Measurements from ENCODE around the gene KLF16.
A peak's percentile ranks its signal among the peaks of the same experiment; 100 is the strongest.
"Not testable (repeated sequence)": the region's sequence is repeated elsewhere in the genome, so short reads cannot be mapped to it uniquely, and the experiment has no call there.

Gene KLF16

DNA sequence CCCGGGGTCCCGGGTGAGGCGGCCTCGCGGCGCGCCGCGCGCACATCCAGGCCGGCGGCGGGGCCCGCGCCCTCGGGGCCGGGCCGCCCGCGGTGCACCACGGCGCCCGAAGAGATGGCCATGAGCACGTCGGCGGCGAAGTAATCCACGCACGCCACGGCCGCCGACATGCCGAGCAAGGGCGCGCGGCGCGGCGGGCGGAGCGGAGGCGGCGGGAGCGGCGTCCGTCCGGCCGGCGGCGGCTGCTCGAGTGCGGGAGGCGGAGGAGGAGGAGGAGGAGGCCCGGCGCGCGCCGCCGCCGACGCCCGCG is at the start of gene KLF16:
Gene KLF16, minus strand, starts transcription at position 252 of the 310 bp plus-strand sequence. Its CDS starts 82 bp downstream, at position 170.
- DNase-seq, result no peak

DNA sequence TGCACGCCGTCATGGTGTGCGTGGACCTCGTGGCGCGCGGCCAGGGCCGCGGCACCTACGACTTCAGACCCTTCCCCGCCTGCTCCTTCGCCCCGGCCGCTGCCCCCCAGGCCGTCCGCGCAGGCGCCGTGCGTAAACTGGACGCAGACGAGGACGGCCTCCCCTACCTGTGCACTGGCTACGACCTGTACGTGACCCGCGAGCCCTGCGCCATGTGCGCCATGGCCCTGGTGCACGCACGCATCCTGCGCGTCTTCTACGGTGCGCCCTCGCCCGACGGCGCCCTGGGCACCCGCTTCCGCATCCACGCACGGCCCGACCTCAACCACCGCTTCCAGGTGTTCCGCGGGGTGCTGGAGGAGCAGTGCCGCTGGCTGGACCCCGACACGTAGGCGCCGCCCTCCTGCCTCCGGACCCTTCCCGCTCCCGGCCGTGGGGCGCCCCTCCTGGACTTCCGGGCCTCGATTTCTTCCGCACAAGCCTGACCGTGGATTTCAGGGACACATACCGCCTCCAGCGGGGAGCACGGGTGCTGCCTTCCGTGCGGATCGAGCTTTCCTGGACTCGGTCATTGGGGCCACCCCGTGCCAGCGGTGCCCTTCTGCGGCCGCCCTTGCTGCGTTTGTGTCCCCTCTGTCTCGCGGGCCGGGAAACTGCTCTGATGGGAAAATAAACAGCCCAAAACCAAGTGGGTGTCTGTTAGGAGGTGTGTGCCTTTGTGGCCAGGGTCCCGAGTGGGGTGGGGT is 49.6 kb upstream of the KLF16 start:
- no peak for DNase-seq

DNA sequence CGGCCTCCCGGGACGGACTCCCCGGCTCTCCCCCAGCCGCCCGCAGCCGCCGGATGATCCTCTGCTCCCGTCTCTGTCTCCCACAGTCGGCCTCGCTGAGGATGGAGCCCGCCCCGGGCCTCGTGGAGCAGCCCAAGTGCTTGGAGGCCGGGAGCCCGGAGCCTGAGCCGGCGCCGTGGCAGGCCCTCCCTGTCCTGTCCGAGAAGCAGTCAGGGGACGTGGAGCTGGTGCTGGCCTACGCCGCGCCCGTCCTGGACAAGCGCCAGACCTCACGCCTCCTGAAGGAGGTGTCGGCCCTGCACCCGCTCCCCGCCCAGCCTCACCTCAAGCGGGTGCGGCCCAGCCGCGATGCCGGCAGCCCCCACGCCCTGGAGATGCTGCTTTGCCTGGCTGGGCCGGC is 48.6 kb upstream of the KLF16 start:
- DNase-seq, result no peak

- no peak for DNase-seq
Measured at GRCh38 chr19:1911098-1911497, 47.7 kb upstream of the KLF16 start.

- no peak for DNase-seq
Measured at GRCh38 chr19:1910177-1910576, 46.8 kb upstream of the KLF16 start.

DNA sequence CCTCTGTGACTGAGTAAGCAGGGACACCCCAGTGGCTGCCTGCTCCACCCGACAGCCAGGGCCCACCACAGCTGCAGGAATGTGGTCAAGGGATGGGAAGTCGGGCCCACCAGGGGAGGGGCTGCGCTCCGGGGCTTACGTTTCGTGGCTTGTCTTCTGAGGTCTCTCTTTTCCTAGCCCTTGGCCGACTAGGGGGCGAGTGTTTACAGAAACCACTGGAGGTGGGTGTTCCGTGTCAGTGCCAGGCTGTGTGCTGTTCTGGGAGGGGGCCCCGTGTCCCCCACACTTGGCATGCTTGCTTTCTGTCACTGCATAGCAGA is 46.3 kb upstream of the KLF16 start:
- no peak for DNase-seq

DNA sequence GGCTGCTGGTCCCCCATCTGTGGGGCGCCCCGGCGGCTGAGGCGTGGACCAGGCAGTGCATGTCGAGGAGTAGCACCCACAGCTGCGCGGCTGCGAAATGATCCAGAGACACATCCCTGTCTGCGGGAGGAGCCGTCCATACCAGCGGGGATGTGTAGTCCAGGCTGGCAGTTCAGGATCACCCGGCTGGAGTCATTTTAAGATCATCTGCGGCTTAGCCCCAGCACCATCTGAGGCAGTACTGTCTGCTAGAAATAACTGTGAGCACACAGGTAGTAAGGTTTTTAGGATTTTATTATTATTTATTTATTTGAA is 44.9 kb upstream of the KLF16 start:
- DNase-seq, result no peak

GRCh38 chr19:1907563-1908363 is 44.4 kb upstream of the KLF16 start:
- no peak for DNase-seq

GRCh38 chr19:1906985-1907562 is 43.7 kb upstream of the KLF16 start:
- DNase-seq, result no peak

GRCh38 chr19:1905863-1906375 is 42.5 kb upstream of the KLF16 start:
- DNase-seq, result no peak

DNA sequence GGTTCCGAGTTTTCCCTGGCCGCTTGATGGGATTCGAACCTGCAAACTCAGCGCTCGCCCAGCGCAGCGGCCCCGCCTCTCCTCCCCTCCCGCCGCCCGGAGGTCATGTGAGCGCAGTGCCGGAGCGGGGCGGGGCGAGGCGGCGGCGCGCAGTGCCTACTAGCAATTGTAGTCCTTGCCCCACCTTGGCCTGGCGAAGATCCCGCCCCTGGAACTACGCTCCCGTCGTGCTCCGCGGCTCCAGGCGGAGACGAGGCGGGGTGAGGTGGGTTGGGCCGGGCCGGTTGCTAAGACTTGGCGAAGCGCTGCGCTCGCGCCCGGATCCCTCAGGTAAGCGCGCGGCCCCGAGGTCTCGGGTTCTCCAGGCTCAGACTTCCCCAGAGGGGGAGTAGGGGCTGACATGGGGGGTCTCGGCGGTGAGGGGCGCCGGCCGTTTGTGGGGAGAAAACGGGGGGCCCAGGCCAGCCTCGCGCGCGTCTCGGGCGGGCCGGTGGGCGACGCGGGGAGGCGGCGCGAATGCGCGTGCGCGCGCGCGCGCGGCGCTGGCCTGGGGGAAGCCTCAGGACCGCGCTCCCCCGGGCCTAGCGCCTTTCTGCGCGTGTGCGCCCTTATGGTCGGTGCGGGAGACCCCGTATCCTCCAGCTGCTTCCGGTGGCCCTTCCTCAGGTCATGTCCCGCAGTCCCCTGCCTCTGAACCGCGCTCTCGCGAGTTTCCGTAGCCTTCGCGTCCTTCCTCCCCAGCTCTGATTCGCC is 41.9 kb upstream of the KLF16 start, which contains the start of the genes ADAT3 and SCAMP4:
Gene ADAT3, plus strand, starts transcription at position 290 of the 753 bp plus-strand sequence. CDS start 6,649 bp downstream, outside the sequence.
Gene SCAMP4, plus strand, starts transcription at position 290 of the 753 bp plus-strand sequence. CDS start 9,621 bp downstream, outside the sequence.
- DNase-seq, result peak; percentile 92

DNA sequence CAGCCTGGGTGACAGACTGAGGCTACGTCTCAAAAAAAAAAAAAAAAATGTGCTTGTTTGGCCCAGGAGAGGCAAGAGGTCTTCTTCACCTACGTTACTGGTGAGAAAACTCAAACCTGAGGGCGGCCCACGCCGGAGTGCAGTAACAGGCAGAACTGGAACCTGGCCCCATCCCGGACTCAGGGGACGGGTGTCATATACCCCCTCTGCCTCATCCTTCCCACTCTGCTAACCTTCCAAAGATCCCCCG is 41.4 kb upstream of the KLF16 start:
- no peak for DNase-seq

DNA sequence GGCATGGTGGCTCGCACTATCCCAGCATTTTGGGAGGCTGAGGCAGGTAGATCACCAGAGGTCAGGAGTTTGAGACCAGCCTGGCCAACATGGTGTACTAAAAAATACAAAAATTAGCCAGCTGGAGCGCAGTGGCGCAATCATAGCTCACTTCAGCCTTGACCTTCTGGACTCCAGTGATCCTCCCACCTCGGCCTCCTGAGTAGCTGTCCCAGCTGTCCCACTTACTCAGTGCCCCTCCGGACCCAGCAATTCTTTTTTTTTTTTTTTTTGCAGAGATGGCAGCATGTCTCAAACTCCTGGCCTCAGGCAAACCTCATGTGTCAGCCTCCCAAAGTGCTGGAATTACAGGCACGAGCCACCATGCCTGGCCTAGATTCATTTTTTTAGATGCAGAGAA is 39.5 kb upstream of the KLF16 start:
- DNase-seq, result no peak

DNA sequence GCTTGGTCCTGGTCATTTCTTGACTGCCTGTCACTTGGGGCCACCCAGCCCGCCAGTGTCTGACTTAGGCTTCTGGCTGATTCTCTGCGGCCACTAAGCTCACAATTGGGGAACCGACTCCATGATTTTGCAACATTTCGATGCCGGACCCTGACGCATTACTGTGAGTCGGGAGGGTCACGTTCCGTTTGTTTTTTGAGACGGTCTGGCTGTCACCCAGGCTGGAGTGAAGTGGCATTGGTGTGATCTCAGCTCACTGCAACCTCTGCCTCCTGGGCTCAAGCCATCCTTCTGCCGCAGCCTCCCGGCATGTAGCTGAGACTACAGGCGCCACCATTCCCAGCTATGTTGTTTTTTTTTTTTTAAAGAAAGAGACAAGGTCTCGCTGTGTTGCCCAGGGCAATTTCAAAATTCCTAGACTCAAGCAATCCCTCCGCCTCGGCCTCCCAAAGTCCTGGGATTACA is 38.6 kb upstream of the KLF16 start:
- no peak for DNase-seq

GRCh38 chr19:1896508-1896907 is 33.1 kb upstream of the KLF16 start:
- no peak for DNase-seq

- no peak for DNase-seq
Measured at GRCh38 chr19:1893791-1894190, 30.4 kb upstream of the KLF16 start.

DNA sequence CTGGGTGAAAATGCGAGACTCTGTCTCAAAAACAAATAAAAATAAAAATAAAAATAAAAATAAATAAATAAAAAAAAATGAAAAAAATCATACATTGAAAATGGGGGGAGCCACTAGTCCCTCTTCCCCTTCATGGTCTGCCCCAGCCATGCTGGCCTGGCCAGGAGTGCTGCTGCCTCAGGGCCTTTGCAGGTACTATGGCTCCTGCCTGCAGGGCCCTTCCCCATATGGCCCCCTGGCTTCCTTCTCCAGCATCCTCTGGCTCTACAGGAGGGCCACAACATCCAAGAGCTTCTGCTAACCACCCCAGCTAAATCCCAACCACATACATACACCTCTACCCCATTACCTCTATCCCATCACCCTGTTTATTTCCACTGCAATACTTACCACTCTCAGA is 26.5 kb upstream of the KLF16 start:
- DNase-seq, result no peak

GRCh38 chr19:1888385-1888784 is 25.0 kb upstream of the KLF16 start:
- no peak for DNase-seq

GRCh38 chr19:1886360-1886759 is 23.0 kb upstream of the KLF16 start:
- DNase-seq, result not testable (repeated sequence)

- peak; percentile 39 for DNase-seq
Measured at GRCh38 chr19:1885398-1886119, 22.2 kb upstream of the KLF16 start, which contains the start of gene ABHD17A. Gene ABHD17A, minus strand, starts transcription at chr19:1885496. Its CDS starts 3,930 bp downstream, at chr19:1881566.

GRCh38 chr19:1884719-1885334 is 21.4 kb upstream of the KLF16 start:
- DNase-seq, result no peak

GRCh38 chr19:1884291-1884718 is 20.9 kb upstream of the KLF16 start:
- DNase-seq, result no peak
